ENCODE measurements around the gene RAB30.

The RAB30 gene

DNA sequence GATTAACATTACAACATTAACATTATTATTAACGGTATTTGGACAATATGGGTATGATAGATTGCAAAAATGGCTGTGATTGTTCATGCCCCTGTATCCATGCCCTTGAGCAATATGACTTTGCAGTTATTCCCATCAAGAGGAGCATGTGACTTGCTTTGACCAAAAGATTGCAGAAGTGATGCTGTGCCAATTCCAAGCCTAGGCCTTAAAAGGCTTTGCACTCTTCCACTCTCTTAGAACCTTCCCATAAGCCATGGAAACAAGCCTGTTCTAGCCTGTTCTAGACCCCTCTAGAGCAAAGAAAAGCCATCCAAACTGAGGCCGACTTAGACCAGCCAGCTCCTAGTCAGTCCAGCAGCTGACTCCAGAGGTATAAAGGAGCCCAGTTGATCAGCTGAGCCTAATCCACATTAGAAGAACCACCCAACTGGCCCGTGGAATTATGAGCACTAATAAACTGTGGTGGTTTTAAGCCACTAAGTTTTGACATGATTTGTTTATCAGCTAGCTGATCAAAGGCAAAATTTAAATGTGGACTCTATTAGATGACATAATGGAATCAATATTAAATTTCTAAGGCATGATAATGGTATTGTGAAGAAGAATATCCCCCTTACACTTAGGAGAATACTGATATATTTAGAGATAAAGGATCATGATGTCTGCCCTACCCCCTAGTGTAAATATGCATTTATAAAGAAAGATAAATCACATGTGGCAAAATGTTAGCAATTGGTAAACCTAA lies 28.6 kb downstream of the RAB30 start:
- H3K36me3 ChIP-seq (ENCODE audit: control insufficient read depth, insufficient read depth, low read length), result no peaks in the 10 kb centered on the region
- DNase-seq (ENCODE audit: extremely low read depth, insufficient read length), result no peak
- TF ChIP-seq, protein P1, sequence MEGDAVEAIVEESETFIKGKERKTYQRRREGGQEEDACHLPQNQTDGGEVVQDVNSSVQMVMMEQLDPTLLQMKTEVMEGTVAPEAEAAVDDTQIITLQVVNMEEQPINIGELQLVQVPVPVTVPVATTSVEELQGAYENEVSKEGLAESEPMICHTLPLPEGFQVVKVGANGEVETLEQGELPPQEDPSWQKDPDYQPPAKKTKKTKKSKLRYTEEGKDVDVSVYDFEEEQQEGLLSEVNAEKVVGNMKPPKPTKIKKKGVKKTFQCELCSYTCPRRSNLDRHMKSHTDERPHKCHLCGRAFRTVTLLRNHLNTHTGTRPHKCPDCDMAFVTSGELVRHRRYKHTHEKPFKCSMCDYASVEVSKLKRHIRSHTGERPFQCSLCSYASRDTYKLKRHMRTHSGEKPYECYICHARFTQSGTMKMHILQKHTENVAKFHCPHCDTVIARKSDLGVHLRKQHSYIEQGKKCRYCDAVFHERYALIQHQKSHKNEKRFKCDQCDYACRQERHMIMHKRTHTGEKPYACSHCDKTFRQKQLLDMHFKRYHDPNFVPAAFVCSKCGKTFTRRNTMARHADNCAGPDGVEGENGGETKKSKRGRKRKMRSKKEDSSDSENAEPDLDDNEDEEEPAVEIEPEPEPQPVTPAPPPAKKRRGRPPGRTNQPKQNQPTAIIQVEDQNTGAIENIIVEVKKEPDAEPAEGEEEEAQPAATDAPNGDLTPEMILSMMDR (IDR thresholded peaks at IDR 0.05; ENCODE audit: insufficient read depth, low read length, poor library complexity, severe bottlenecking), result no peak
- no peak overlapping the region for H3K4me3 ChIP-seq (replicated peaks; ENCODE audit: low read depth, low read length)
- no peaks in the 10 kb centered on the region for H3K27me3 ChIP-seq (replicated peaks; ENCODE audit: control insufficient read depth, insufficient read depth, low read length)

GRCh38 chr11:83041126-83041525 lies 30.6 kb downstream of the RAB30 start:
- no peaks in the 10 kb centered on the region for H3K36me3 ChIP-seq (ENCODE audit: control insufficient read depth, insufficient read depth, low read length)
- no peak for DNase-seq (ENCODE audit: extremely low read depth, insufficient read length)
- H3K27me3 ChIP-seq (replicated peaks; ENCODE audit: control insufficient read depth, insufficient read depth, low read length), result no peaks in the 10 kb centered on the region
- H3K4me3 ChIP-seq (replicated peaks; ENCODE audit: low read depth, low read length), result no peak overlapping the region
- TF ChIP-seq, protein P1 (IDR thresholded peaks at IDR 0.05; ENCODE audit: insufficient read depth, low read length, poor library complexity, severe bottlenecking), result no peak

- Histone ChIP-seq H3K27me3 (replicated peaks; ENCODE audit: control insufficient read depth, insufficient read depth, low read length) (no peaks in the 10 kb centered on the region), H3K36me3 (ENCODE audit: control insufficient read depth, insufficient read depth, low read length) (no peaks in the 10 kb centered on the region), H3K4me3 (replicated peaks; ENCODE audit: low read depth, low read length) (no peak overlapping the region)
- TF ChIP-seq, protein P1 (IDR thresholded peaks at IDR 0.05; ENCODE audit: insufficient read depth, low read length, poor library complexity, severe bottlenecking), result no peak
- no peak for DNase-seq (ENCODE audit: extremely low read depth, insufficient read length)
Measured at GRCh38 chr11:83039566-83039965, 32.1 kb downstream of the RAB30 start.

DNA sequence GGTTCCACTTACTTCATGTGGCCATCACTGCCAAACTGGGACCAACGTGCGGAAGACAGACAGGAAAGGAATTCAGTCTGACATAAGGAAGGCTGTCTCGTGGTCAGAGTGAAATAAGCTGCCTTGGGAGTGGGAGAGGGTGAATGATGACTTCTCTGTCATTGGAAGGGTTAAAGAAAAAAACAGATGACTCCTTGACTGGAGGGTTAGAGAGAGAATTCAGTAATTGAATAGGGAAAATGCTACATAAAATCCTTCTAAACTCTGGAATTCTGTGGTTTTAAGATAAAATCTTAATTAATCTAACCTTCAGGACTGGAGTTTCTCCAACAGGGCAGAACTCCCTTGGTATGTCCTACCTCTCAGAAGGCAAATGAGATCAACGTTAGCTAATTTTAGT lies 33.8 kb downstream of the RAB30 start:
- Histone ChIP-seq H3K4me3 (replicated peaks; ENCODE audit: low read depth, low read length) (no peak overlapping the region), H3K36me3 (ENCODE audit: control insufficient read depth, insufficient read depth, low read length) (no peaks in the 10 kb centered on the region), H3K27me3 (replicated peaks; ENCODE audit: control insufficient read depth, insufficient read depth, low read length) (no peaks in the 10 kb centered on the region)
- TF ChIP-seq, protein P1 (IDR thresholded peaks at IDR 0.05; ENCODE audit: insufficient read depth, low read length, poor library complexity, severe bottlenecking), result no peak
- no peak for DNase-seq (ENCODE audit: extremely low read depth, insufficient read length)

DNA sequence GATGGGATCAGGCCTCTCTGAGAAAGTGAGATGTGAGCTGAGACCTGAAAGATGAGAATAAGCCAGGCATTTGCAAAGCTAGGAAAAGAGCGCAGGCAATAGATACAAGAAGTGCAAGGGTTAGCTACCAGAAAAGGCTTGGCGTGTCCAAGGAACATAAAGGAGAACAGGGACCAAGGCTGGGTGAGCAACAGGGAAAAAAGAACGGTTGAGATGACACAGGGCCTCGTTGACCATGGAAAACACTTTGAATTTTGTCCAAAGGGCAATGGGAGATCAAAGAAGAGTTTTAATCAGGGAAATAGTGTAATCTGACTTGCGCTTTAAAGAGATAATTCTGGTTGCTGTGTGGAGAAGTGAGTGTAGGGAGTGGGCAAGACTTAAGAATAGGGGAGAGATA lies 35.0 kb downstream of the RAB30 start:
- no peaks in the 10 kb centered on the region for H3K36me3 ChIP-seq (ENCODE audit: control insufficient read depth, insufficient read depth, low read length)
- no peak for DNase-seq (ENCODE audit: extremely low read depth, insufficient read length)
- no peak overlapping the region for H3K4me3 ChIP-seq (replicated peaks; ENCODE audit: low read depth, low read length)
- no peaks in the 10 kb centered on the region for H3K27me3 ChIP-seq (replicated peaks; ENCODE audit: control insufficient read depth, insufficient read depth, low read length)
- TF ChIP-seq, protein P1 (IDR thresholded peaks at IDR 0.05; ENCODE audit: insufficient read depth, low read length, poor library complexity, severe bottlenecking), result no peak

All from GM06990 (cell line).